Eye (tissue), 1 donor: ENCODE results near the gene PMS2.
"Not testable (repeated sequence)": the region's sequence is repeated elsewhere in the genome, so short reads cannot be mapped to it uniquely, and the experiment has no call there.

Source experiments
- DNase-seq: peaks from one replicate; pipeline ENCODE4 v3.0.0-alpha.2; 2015

The PMS2 gene, protein sequence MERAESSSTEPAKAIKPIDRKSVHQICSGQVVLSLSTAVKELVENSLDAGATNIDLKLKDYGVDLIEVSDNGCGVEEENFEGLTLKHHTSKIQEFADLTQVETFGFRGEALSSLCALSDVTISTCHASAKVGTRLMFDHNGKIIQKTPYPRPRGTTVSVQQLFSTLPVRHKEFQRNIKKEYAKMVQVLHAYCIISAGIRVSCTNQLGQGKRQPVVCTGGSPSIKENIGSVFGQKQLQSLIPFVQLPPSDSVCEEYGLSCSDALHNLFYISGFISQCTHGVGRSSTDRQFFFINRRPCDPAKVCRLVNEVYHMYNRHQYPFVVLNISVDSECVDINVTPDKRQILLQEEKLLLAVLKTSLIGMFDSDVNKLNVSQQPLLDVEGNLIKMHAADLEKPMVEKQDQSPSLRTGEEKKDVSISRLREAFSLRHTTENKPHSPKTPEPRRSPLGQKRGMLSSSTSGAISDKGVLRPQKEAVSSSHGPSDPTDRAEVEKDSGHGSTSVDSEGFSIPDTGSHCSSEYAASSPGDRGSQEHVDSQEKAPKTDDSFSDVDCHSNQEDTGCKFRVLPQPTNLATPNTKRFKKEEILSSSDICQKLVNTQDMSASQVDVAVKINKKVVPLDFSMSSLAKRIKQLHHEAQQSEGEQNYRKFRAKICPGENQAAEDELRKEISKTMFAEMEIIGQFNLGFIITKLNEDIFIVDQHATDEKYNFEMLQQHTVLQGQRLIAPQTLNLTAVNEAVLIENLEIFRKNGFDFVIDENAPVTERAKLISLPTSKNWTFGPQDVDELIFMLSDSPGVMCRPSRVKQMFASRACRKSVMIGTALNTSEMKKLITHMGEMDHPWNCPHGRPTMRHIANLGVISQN

DNA sequence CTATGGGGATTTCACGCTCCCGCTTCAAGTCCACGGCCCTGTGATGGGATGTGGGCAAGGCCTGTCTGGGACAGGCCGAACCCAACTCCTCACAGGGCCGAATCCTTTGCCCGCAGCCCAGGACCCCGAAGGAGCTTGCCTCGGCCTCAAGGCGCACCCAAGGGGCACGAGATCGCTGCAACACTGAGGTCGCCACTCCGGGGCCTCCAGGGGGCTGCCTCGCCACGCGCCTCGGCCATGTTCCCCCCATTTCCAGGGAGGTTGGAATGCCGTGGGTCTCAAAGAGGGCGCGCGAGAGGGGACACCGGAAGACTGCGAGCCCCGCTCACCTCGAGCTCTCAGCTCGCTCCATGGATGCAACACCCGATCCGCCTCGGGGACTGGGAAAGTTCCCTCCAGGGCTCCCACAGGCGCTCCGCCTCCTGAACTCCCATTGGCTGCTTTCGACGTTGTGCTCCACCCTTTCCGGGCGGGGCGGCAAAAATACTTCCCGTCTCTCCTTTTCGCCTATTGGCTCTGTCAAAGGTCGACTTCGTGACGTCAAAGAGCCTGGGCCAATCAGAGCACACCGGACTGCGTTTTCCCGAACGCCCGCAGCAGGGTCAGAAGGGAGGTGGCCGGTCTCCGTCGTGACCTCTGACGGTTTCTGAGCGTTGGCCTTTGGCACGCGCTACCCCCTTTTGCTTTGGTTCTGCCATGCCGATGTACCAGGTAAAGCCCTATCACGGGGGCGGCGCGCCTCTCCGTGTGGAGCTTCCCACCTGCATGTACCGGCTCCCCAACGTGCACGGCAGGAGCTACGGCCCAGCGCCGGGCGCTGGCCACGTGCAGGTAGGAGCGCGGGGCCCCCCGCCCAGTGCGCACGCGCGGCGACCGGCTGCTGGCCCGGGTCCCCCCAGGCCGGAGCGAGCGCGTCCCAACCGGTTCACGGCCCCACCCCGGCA lies at the start of gene PMS2, which contains the start of gene AIMP2:
Gene PMS2, minus strand, starts transcription at position 382 of the 944 bp plus-strand sequence. Its CDS starts 30 bp downstream, at position 352.
Gene AIMP2, plus strand, starts transcription at position 605 of the 944 bp plus-strand sequence. Its CDS starts 92 bp downstream, at position 697.
- peak; percentile 100 for DNase-seq

DNA sequence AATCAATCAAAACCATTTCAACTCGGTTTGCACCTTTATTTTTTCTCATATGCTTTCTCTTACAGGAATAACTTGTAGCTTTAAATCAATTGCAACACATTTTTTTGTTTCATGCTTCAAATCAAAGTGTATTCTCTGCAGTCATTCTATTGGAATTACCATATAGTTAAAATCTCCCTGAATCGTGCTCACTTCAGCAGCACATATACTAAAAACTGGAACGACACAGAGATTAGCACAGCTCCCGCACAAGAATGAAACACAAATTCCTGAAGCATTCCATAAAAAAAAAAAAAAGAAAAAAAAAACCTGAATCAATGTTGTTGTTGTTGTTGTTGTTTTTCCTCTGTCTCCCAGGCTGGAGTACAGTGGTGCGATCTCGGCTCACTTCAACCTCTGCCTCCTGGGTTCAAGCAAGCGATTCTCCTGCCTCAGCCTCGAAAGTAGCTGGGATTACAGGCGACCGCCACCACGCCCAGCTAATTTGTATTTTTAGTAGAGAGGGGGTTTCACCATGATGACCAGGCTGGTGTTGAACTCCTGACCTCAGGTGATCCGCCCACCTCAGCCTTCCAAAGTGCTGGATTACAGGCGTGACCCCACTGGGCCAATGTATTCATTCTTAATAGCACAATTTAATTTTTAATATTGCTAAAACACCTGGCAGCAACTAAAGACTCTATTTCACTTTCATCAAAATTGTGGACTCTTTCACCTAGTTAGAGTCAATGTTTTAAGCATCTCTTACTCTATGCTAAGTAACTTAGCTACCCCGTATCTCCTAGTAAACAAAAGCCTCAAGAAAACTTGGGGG lies 48.7 kb upstream of the PMS2 start:
- DNase-seq = no peak

DNA sequence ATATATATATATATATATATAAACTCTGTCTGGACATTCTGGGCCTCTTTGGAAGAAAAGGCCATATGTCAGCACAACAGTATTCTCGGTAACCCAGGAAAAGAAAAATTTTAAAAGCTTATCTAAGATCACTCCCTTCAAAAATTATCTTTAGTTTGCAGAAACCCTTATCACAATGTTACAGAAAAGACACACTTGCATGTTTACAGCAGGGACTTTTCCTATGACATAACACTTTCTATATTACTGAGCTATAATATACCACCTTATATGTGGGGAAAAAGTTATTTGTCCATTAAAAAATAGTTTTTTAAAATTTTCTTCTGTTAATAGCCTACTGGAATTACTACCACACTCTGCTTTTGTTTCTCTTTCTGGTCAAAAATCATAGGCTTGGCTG lies 47.8 kb upstream of the PMS2 start:
- DNase-seq = no peak

DNA sequence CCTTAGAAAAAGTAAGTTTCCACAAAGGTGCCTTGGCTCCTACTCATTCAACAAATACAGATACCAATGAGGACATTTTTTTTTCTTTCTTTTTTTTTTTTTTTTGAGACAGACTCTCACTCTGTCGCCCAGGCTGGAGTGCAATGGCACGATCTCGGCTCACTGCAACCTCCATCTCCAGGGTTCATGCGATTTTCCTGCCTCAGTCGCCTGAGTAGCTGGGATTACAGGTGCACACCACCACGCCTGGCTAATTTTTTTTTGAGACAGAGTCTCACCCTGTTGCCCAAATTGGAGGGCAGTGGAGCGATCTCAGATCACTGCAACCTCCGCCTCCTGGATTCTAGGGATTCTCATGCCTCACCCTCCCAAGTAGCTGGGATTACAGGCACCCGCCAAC lies 42.3 kb upstream of the PMS2 start:
- not testable (repeated sequence) for DNase-seq

DNA sequence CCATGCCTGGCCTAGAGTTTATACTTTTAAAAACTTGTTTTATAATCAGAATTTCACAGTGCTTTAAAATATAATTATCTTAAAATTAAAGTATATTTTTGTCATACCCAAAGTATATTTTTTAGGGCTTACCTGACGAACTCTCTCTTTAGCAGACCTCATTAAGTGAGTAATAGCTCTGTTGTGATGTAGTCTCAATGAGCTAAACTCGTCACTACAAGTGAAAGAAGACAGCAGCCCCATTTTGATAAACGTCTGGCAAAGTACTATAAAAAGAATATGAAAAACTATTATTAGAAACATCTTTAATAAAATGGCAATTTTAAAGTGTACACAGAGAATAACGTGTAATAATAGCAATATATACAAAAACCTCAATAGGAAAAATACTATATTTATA lies 40.9 kb upstream of the PMS2 start:
- DNase-seq = no peak

DNA sequence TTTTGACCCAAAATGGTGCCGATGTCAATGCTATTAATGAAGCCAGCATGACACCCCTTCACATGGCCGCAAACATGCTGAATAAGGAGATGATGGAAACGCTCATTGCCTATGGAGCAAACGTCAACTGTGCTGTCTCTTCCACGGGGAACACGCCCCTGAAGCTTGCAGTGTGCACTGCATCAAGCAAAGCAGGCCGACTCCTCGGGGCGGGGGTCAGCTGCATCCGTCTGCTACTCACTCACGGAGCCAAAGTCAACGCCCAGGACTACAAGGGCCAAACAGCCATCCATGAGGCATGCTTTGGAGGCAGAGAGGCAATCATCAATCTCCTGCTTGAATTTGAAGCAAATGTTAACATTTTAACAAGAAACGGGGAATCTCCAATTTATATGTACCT lies 26.8 kb upstream of the PMS2 start:
- no peak for DNase-seq

DNA sequence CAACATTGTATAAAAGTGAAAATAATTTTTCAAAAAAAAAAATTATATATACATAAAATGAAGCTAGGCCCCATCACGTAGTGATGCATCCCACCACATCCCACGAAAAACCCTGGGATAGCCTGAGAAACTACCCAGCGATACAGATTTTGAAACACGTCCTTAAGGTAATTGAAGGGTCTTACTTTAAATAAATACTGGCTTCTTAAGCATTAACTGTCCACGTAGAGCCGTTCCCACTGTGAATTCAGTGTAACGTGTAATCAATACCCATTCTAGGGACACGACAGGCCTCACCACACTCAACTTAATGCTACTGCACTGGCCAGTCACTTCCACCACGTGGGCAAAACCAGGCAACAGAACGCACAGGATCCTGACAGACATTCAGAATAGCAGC lies 26.3 kb upstream of the PMS2 start:
- no peak for DNase-seq

DNA sequence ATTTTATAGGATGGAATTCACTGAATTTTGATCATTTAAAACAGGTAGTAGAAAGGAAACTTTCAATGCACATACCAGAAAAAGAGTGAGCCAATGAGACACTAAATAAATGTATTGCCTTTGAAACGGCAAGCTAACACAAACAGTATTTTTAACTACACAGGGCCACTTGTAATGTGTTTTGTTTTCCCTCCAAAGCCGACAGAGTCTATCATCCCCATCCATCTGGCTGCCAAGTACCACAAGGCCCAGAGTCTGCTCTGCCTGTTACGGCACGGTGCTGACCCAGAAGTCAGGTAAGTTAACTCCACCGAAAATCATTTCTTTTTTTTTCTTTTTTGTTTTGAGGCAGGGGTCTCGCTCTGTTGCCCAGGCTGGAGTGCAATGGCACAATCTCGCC lies 23.8 kb upstream of the PMS2 start:
- DNase-seq = no peak

DNA sequence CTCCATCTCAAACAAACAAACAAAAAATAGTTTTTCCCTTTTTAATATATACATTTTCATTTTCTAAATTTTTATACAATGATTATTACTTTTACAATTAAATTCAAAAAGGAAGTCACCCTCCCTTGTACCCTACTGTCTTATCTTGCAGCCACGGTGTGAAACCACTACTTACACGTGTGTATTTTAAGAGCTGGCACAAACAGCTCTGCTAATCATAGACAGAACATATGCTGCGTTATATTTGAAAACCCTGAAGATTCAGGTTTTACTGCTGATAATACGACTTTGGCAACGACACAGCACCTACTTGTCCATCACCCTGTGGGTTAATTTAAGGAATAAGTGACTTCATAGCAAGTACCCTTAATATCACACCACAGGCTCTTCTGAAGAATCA lies 23.3 kb upstream of the PMS2 start:
- DNase-seq = no peak

DNA sequence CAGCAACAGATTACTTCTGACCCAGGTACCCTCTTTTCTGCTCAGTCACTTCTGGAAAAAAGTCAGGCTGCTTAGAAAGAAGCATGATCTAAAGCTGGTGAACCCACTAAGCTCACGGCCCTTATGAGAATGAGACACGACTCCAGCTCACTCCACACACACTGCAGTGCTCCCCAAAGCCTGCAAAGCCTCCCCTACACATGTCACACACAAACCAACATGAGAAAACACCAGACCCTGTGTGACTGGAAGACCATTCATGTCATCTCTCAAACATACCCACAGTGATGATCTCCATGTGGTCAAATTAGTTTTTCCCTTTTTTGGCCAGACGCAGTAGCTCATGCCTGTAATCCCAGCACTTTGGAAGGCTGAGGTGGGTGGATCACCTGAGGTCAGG lies 22.7 kb upstream of the PMS2 start:
- no peak for DNase-seq

DNA sequence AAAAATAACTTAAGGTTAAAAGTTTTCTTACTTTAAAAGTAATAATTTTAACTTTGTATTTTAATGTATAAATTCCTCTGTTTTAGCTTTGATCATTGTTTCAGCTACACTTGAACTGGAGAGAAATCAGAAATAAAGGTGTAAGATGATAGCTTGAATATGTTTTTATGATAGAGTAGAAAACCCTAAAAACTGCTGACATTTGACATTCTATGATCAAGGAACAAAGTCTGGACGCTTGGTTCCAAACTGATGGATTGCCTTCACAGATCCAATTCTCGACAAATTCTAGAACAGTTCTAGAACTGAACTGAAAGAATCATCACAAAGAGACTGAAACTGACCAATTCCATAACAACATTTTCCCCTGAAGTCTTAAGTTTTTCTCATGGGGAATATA lies 22.1 kb upstream of the PMS2 start, which contains the start of gene ANKRD61:
Gene ANKRD61, plus strand, starts transcription at position 389 of the 400 bp plus-strand sequence. Its CDS starts 0 bp downstream, at position 389.
- DNase-seq = no peak

DNA sequence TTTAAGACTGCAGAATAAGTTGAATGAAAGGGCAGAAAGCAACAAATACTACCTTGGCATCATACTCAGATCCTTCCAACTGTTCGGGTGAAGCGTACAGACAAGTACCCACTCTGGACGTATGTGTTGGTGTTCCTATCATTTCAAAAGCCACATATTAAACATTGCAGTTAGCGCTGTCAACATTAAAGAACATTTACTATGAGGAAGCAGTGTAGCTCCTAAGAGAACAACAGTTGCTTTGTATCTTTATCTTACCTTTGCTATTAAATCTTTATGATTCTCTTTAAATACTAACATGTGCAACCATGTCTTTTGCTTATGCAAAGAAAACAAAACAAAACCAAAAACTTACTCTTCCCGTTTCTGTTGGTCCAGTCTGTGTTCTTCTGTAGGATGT lies 19.7 kb upstream of the PMS2 start:
- DNase-seq = no peak

DNA sequence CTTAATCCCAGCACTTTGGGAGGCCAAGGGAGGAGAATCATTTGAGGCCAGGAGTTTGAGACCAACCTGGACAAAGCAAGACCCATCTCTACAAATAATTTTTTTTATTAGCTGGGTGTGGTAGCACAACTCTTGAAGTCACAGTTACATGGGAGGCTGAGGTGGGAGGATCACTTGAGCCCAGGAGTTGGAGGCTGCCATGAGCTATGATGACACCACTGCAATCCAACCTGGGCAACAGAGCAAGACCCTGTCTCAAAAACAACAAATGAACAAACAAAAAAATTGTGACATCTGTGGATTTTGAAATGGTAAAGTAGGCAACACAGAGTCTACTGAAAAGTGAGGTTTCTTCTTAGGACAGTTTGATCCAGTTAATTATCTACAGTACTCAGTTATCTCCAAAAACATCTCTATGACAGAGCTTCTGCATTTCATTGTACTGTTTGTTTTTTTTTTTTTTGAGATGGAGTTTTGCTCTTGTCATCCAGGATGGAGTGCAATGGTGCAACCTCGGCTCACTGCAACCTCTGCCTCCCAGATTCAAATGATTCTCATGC lies 19.0 kb upstream of the PMS2 start:
- no peak for DNase-seq

DNA sequence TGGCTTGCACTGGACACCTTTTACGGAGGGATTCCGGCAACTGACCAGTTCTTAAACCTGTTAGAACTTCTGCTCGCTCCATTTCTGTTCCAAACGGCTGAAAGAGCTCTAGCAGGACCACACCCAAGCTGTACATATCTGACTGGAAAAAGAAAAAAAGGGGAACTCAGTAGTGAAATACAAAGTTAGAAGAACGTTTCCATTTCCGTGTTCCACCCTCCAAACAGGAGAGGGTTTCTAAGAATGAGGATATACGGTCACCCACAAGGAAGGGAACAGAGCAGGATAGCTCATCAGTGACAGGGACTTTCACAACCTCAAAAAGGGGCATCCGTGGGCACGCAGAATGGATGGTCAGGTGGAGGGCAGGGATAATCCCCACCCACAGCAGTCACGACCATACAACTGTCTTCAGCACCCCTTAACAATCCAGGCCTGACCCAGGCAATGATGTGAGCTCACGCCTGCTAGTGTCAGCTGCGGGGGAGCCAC lies 18.0 kb upstream of the PMS2 start:
- DNase-seq = no peak

DNA sequence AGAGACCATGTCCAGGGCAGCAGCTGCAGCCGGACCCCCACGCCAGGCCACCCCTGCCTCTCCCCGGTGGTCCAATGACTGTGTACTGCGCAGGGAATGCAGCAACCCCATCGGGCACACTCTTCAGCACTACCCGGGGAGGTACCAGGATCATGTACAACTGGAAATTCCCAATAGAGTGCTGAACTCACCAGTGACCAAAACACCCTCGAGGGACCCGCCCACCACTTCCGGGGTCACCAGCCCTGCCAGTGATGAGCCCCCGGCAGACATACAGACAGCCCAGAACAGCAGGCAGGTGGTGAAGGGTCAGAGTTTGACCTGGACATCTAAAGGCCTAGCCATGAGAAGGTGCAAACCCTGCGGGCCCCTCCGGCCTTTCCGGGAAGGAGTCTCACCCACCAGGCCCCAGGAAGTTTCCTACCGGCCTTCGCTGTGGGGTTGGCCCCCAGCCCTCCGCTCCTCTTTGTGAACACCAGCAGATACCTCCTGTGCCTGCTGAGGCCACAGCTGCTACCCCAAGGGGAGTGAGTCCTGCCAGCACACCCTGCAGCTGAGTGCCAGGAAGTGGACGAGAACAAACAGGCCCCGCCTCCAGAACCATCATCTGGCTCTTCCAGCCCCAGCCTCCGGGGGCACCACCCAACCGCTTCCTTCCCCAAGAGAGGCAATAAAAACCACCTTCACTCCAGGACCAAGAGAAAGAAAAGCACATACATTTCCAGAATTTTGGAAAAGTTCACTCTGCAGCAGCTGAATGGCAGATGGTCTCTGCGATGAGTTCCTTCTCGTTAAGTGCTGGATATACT lies 17.4 kb upstream of the PMS2 start:
- no peak for DNase-seq

DNA sequence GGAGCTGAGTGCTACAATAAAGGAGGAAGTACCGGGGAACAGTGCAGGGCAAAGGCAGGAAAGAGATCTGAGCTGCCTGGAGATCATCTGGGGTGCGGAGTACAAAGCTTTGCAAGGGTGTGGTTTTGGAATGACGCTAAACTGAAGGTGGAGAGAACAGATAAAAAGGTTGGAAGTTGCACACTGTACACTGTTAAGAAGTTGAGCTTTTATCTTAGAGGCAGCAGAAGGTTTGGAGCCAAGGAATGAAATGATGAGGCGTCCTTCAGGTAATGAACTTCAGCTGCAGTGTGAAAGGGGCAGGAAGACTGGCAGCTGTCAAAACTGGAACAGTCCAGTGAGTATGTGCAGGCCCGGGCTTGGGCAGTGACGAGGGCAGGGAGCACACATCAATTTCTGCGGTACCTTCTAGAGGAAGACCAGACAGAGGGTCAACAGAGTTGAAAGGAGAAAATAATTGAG lies 15.2 kb upstream of the PMS2 start:
- DNase-seq = no peak

DNA sequence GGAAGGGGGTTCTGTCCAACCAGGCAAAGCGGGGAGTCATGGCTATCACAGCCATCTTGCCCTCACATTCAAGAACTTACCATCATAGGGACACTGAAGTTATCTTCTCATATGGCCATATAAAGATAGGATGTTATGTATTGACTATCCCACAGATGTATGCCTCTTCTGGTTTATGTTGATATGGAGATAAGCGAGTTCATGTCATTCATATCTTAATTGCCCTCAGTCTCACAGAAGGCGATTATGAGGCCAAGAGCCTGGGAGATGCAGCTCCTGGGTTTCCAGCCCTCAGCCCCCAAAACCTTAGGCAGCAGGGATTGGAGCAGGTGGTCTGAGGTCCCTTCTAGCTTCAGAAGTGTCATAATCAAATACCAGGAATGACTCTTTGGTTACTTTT lies 13.9 kb upstream of the PMS2 start:
- no peak for DNase-seq

DNA sequence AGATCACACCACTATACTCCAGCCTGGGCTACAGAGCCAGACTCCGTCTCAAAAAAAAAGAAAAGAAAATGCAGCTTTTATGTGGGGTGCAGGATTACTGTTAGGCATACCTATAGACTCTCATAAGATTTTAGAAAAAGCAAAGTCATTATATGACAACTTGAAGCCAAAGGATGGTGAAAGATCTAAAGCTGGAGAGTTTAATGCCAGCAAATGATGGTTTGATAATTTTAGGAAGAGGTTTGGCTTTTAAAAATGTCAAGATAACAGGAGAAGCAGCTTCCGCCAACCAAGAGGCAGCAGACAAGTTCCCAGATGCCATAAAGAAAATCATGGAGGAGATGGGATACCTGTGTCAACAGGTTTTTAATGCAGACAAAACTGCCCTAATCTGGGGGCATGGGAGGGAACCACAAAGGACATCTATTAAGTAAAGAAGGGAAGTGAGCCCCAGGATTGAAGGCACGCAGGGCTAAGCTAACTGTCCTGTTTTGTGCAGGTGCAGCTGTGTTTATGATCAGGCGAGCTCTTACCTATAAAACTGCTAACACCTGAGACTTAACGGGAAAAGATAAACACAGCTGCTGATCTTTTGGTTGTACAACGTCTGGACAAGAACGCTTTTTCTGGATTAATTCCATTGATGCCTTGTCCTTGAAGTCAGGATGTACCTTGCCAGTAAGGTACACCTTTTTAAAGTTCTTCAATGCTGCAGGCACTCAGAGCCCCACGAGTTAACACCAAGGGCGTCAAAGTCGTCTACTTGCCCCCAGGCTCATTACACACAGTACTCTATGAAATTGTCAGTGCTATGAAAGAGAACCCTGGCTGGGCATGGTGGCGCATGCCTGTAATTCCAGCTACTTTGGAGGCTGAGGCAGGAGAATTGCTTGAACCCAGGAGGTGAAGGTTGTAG lies 11.8 kb upstream of the PMS2 start:
- DNase-seq = no peak

DNA sequence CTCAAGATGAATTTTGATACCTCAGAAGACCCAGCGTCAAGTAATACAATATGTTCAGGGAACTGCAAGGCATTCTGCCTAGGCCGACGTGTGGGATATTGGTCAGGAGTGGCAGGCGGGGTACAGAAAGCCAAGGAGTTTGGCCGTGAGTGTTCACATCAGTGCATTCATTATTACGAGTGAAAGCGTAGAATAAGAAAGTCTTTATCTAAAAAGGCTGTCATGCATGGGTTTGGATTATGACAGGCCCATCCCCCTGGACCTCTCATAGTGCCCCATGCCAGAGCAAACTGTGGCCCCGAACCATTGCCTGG lies 7.8 kb upstream of the PMS2 start:
- no peak for DNase-seq
